ENCODE data around the gene KLHL1.

KLHL1 gene

DNA sequence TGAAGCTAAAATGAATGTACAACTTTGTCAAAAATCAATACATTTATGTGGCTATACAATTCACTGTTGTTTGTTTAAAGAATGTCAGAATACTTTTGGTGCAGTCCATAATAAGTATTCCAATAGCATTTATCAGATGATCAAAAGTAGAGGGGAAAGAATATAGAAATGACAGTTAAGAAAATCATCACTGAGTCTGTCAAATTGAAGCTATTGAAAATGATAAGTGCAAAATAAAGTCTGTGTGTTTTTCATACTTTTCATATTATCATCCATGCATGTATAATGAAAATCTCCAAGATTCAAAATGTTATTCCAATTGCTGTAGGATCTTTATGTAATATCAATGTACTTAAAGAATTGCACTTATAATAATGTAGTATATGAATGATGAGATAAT is 93.9 kb downstream of the KLHL1 start:
- DNase-seq: no peak

GRCh38 chr13:69999875-70000274 is 108.4 kb downstream of the KLHL1 start:
- DNase-seq: no peak

DNA sequence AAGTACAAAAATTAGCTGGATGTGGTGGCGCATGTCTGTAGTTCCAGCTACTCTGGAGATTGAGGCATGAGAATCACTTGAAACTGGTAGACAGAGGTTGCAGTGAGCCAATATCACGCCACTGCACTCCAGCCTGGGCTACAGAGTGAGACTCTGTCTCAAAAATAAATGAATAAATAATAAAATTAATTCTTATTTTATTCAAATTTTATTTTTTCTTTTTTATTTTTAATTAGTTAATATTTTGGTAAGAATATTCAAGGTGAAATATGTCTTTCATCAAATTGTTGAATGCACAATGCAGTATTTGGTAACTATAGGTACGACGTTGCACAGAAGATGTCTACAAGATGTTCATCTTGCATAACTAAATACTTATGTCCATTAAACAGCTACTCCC is 111.2 kb downstream of the KLHL1 start:
- no peak for DNase-seq

DNA sequence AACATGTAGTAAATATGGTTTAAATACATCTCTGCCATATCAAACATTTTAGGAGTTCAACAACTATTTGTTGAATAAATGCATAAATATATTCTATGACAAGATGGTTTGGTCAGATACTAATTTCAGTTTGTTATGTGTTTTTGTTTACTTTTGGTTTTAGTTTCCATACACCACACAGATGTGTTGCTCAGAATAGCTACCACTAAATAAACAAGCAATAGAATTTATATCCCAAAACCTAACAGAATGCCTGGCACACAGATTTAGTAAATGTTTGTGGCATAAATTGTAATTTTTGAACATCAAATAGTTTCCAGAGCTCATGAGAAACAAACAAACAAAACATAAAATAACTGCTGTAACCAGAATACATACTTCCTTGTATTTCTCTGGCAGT is 127.5 kb downstream of the KLHL1 start:
- DNase-seq: no peak

GRCh38 chr13:69975496-69975895 is 132.8 kb downstream of the KLHL1 start:
- no peak for DNase-seq

GRCh38 chr13:69970520-69970919 is 137.7 kb downstream of the KLHL1 start:
- DNase-seq: no peak

- DNase-seq: no peak
Measured at GRCh38 chr13:69959046-69959445, 149.2 kb downstream of the KLHL1 start.

- DNase-seq: no peak
Measured at GRCh38 chr13:69956839-69957238, 151.4 kb downstream of the KLHL1 start.

DNA sequence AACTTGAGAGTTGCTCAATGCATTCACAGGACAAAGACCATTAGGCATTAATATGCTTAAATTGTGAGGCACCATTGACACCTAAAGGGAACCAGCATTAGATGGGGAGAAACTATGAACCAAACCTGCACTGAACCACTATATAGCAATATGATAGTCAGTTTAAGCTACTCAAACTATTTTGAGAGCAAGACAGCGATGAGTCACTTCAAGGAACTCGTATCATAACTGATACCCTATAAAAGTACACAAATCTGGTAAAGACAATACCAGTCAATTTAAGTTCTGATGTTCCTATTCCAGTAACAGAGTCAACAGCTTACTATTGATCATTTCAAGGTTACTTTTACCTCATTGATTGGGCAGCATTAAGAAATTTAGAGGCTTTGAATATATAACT is 151.9 kb downstream of the KLHL1 start:
- no peak for DNase-seq

- no peak for DNase-seq
Measured at GRCh38 chr13:69955271-69955670, 153.0 kb downstream of the KLHL1 start.

GRCh38 chr13:69951412-69951811 is 156.8 kb downstream of the KLHL1 start:
- no peak for DNase-seq

DNA sequence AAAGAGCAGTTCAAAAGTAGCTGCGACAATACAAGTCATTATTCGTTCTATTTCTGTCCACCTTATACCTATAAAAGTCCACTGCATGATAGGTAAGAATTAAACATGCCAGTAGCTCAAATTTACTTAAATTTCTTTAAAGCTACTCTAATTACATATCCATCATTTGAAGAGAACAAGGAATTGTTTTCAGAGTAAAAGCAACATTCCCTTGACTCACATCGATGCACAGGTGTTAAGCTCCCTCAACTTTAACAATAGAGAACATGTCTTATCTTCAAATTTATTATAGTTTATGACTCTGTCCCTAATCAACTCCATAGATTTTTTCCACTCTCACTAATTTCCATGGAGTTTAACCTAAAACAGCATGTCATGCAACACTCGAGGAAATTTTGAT is 158.1 kb downstream of the KLHL1 start:
- DNase-seq: no peak

DNA sequence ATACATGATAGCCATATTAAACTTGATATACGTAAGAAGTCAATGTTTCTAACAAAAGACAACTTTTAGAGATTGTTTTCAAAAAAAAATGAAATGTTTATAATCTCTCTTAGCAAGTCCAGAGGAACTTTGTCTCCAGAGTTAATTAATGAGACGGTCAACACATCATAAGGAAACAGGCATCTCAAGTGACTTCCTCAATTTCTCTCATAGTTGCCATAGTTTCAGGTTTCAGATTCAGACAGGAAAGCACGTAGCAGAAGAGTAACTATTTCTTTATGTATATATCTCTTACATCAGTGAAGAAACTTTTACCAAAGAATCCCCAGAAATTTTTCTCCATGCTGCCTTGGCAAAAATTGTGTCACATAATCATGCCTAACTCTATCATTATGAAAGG is 160.2 kb downstream of the KLHL1 start:
- no peak for DNase-seq

- no peak for DNase-seq
Measured at GRCh38 chr13:69947582-69947981, 160.7 kb downstream of the KLHL1 start.

DNA sequence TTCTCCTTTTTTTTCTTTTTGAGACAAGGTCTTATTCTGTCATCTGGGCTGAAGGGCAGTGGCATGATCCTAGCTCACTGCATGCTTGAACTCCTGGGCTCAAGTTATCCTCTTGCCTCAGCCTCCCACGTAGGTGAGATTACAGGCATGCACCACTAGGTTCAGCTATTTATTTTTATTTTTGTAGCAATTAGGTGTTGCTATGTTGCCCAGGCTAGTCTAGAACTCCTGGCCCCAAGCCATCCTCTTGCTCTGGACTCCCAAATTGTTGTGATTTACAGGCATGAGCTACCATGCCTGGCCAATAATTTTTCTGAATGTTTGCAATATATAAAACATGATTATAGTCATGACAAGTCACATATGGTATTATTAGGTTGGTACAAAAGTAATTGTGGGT is 161.7 kb downstream of the KLHL1 start:
- DNase-seq: no peak

DNA sequence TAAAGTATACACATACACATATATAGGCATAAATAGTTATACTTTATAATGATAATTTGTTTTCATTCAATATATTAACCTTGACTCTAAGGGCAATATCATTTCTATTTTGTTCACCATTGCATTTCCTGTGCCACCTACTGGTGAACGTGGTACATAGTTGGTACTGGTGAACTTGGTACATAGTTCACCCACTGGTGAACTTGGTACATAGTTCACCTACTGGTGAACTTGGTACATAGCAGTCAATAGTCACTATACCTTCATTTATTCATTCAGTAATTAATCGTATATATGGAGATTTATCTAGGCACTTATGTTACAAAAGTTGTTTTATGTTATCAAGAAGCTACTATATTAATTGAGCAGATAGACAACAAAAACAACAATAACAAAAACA is 173.2 kb downstream of the KLHL1 start:
- DNase-seq: peak; percentile 66

GRCh38 chr13:69928262-69928661 is 180.0 kb downstream of the KLHL1 start:
- no peak for DNase-seq

- no peak for DNase-seq
Measured at GRCh38 chr13:69921156-69921555, 187.1 kb downstream of the KLHL1 start.

DNA sequence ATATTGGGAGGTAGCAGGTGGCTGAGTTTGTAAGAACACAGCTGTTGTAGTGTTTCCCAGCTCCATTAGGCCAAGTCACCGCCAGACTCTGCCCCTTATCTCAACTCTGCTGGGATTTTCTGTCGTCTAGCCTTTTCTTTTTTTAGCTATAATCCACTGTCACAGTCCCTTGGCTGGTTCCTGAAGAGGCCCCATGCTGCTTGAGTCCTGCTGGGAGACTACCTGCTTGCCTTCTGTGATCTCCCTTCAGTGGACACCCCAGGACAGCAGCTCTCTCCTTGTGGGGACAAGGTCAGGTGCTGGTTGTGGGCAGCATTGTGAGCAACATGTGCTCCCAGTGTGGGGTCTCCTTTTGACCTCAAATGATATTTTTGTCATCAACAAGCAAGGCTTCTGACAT is 195.6 kb downstream of the KLHL1 start:
- no peak for DNase-seq

- no peak for DNase-seq
Measured at GRCh38 chr13:69910800-69911199, 197.5 kb downstream of the KLHL1 start.

- no peak for DNase-seq
Measured at GRCh38 chr13:69904784-69905183, 203.5 kb downstream of the KLHL1 start.

GRCh38 chr13:69903081-69903480 is 205.2 kb downstream of the KLHL1 start:
- DNase-seq: no peak

DNA sequence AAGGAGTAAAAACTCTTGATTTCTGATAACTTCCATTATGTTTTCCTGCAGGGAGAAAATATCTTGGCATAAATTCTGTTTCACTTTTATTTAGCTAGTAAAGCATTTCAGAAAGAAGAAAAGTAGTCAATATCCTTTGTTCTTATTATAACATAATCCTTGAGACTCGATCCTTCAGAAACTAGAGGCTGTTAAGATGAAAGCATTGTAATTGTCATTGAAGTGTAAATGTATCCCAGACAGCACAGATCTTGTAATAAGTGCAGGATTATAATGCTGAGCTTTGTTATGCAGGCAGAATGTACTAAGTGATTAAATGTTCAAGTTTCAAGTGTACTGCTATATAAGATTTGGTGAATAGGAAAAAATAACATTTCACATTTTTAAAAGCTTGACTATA is 225.8 kb downstream of the KLHL1 start:
- DNase-seq: no peak

DNA sequence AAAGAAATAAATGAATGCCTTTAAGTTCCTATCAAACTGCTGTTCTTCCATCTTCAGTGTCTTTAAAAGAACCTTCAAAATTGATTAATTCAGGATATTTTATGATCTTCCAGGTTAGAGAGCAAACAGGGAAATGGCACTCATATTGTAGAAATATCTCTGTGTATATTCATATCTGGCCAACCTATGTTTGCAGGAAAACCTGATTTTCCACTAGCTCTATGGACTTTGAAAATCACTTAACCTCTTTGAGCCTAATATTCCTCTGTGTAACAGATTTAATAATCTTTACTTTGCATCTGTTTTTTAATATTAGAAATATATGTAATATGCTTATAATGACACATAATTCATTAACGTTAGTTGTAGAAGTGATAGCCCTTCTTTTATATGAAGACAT is 228.3 kb downstream of the KLHL1 start:
- DNase-seq: no peak

GRCh38 chr13:69872321-69873047 is 235.8 kb downstream of the KLHL1 start:
- no peak for DNase-seq

DNA sequence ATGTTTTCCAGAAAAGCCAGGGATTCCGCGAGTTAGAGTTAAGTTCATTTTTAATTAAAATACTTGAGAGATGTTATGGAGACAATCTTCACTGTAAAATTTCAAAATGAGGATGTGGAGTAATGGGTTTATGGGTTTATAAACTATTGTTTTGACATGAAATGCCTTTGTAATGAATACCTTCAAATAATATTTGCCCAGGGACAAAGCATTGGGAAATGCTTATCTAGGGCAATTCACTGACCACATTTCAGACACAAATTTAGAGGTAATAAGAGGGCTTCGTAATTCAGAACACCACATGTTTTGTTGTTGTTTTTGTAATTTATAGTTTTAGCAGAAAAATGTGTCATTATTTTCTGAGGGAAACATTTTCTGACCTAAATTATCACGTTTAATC is 241.7 kb downstream of the KLHL1 start:
- DNase-seq: no peak

All from hematopoietic multipotent progenitor cell treated with erythropoietin and hydrocortisone succinate and interleukin-3 and kit ligand, for 8 days (in vitro differentiated cells).